HG03066 (cell line): ENCODE results near the gene DNASE1L3.

Experiments
- ATAC-seq: cut with Tn5 transposase; IDR thresholded peaks from one replicate; pipeline ENCODE4 v1.9.1; 2021; ENCODE audit warnings: low read depth; ENCODE audit not compliant: unreplicated experiment

Gene DNASE1L3

DNA sequence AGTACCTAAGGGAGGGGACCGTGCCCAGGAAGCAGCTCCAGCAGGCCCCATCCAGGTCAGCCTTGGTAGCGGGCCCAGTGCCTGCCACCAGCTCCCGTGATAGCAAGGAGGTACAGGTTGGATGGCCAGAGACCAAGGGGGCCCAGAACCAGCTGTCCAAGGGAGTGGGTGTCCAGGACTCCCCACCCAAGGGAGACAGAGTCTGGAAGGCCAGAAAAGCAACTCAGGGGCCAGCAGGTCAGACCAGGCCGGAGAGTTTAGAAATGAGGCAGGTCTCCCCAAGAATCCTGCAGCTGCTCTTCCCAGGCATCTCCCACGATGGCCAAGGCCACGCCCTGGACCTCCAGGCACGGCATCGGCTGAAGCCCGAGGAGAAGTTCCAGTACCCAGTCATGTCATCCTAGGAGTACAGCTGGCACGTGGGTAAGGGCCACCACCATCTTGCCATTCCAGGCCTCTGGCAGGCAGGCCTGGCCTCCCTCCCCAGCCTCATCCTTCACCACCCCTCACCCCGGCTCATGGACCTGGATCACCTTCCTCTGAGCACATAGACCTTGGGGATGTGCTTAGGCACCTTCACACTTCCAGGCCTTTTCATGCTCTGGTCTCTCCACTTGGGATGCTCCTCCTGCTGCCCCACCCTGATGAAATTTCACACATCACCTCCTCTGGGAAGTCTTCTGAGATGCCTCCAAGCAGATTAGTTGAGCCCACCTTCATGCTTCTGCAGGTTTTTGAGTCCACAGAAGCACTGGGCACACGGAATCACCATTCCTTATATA lies 30.5 kb downstream of the DNASE1L3 start:
- ATAC-seq = no peak

DNA sequence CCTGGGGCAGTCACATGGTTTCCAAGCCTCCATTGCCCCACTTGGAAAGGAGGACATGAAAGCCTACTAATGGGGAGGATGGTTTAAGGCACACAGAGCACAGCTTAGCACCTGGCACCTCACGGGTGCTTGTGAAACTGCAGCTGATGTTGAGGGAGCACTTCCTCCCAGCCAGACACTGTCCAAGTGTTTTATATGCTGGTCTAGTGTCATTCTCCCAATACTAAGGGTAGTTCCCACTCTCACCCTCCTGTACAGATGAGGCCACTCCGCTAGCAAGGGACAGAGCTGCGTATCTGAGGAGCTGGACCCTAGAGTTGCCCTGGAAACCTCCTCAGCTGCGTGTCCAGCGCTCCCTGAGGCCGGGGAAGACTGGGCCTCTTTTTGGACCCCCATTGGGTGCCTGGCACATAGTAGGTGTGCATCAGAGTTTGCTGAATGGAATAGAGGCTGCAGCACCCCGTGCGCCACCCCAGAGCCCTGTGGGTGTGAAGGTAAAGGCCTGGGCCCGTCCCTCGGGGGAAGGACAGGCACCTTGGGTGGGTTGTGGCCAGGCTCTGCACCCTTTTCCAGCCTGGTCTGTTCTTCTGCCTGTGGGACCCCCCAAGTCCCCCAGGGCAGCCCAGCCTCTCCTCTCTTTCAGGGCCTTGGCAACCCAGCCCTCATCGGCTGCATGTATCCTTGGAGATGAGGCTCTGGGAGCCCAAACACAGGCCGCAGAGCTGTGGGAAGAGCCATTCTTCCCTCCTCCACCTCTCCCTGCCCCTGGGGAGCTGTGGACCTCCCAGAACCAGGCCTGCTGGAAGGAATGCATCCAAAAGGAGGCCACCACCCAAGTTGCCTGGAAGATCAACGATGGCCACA lies 31.3 kb downstream of the DNASE1L3 start:
- no peak for ATAC-seq

DNA sequence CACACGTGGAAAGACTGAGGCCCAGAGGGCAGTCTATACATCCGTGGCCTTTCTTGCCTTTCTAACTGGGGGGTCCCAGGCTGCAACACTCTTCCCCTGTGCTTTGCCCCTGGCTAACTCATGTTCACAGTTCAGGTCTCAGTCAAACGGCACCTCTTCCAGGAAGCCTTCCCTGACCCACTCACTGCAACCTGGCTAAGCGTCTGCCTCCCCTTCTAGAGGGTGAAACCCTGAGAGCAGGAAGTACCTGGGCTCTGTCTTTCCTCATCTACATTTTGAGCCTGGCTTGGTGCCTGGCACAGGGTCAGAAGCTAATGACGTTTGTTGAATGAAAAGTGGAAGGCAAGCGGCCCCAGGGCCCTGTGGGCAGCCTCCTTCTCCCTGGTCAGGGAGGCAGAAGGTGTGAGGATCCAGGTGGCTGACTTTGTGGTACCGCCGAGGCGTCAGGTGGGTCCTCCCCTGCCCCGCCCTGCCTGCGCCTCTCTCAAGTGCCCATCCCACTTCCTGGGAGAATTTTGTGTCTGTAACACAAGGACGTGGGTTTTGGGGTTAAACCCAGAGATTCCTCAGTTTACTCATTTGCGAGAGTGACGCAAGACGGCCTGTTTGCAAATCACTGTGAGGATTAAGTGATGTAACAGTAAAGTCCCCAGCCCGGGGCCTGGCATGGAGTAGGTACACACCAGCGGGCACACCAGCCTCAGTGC lies 32.1 kb downstream of the DNASE1L3 start:
- no peak for ATAC-seq

DNA sequence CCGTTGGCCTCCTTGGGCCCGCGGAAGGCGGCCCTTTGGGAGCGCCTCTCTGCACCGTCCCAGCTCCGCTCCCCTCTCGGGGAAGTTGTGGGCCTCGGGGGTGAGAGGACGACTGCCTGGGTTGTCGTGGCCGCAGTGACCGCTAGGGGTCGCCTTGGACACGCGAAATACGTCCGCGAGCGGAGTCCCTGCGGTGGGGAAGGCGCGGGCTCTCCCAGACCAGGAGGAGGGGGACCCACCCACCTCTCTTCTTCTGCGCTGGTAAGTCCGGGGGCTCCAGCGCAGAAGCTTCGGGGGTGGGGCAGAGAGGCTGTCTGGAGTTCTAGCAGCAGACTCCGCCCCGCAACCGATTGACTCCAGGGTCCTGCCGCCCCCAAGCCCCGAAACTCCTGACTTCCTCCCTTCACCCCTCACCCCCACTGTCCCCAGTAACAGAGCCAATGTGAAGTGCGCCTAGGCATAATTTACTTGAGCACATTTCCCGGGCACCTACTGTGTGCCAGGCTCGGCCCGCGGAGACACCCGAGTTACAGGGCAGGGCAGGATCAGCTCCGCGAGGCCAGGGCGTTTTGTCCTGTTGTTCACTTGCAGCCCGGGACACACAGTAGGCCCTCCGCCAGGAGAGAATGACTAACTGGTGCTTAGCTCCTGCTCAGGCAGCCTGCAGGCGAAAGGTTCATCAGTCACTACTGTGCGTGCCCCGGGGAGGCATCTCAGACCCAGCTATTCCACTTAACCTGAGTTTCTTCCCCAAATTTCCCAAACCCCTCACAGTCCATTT lies 32.8 kb downstream of the DNASE1L3 start:
- peak; percentile 83 for ATAC-seq

DNA sequence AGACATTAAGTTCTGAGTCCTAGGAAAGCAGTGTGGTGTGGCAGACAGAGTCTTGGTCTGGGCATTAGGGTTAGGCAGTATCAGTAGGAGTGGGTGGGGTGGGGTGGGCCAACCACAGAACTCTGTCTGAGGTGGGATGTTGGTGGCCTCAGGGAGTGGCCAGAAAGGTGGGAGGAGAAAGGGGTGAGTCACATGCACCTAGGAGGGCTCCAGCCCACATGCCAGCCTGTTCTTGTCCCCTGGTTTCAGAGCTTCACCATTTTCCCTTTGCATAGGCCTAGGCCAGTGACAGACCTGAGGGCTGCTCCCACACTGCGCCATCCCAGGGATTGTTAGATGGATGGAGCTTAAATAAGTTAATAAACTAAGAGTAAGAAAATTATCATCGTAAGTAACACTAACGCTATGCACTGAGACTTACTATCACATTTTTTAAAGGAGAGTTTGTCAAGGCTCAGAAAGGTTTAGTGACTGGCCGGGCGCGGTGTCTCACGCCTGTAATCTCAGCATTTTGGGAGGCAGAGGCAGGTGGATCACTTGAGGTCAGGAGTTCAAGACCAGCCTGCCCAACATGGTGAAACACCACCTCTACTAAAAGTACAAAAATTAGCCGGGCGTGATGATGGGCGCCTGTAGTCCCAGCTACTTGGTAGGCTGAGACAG lies 33.8 kb downstream of the DNASE1L3 start:
- ATAC-seq = no peak

DNA sequence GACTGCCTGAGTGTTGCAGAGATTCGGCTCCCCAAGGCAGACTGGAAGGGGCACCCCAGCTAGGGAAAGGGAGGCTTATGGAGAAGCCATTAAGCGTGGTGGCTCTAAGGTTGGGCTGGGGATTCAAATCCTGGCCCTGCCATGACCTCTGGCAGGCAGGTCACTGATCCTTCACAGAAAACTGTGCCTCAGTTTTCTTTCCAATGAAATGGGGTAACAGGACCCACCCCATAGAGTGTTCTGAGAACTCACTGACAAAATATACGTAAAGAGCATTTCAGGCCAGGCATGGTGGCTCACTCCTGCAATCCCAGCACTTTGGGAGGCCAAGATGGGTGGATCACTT lies 34.6 kb downstream of the DNASE1L3 start:
- ATAC-seq = no peak

DNA sequence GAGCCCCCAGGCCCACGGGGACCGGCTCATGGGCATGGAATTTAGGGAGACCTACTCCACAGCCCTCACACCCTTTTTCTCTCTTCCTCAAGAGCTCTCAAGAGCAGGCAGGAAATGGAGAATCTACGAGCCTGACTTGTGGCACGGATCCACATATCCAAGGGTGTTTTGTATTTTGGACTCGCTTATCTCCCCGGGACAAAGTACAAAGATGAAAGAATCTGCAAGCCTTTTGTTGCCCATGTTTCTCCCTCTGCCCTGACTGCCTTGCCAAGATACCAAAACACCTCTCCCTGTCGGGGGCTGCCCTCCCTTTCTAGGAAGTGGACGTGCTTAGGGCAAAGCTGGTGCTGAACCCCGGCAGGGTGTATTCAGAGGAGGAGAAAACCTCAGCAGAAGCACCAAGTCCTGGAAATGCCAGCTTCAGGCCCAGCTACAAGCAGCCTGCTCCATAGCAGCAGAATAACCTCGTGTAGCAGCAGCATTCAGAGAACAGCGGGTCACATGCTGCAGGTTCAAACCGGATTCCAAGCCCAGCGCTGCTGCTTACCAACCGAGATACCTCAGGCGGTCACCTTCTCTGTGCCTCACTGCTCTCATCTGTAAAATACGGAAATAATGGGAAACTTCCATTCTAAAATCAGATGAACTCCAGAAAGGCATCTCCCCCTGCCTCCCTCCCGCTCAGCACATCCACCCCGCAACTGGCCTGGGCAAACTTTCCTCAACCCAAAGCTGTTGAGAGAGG lies 35.2 kb downstream of the DNASE1L3 start:
- ATAC-seq = no peak

DNA sequence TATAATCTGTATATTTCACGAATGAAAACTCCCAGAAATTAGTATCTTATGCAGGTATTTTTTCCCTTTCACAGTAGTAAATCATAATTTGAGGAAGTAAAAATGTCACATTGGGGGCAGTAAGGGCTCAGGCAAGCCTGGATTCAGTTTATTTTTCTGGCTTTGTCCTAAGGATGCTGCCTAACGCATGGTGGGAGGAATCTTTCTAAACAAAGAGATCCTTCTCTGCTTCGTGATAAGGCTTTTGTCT lies 35.7 kb downstream of the DNASE1L3 start:
- ATAC-seq = no peak

DNA sequence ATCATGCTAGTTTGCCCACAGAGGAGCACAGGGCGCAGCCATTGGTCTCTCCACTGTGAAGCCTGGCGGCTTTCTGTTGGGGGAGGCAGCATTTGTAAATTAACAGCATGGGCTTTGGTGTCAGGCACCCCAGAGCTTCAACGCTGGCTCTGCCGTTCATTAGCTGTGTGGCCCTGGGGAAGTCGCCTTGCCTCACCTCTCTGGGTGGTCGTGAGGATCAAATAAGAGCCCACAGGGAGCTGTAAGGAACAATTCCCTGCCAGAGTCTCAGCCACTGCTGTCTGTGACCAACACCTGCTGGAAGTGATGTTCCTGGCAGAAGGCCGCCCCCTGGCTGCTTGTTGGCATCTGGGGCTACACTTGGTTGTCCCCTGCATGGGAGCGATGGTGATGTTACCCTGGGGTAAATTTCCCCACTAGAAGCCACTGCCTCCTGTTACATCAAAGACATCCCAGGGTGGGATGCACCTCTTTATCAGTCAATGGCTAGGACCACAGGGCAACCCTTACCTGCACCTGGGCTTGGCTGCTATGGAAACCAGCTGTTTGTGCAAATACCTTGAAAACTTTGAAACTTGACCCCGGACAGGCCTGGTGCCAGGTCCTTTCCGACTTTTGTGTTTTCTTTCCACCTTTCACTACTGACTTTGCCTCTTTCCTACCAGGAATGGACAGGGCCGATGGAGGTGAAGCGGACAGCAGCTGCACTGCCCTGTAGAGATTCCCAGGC lies 36.9 kb downstream of the DNASE1L3 start:
- ATAC-seq = no peak

DNA sequence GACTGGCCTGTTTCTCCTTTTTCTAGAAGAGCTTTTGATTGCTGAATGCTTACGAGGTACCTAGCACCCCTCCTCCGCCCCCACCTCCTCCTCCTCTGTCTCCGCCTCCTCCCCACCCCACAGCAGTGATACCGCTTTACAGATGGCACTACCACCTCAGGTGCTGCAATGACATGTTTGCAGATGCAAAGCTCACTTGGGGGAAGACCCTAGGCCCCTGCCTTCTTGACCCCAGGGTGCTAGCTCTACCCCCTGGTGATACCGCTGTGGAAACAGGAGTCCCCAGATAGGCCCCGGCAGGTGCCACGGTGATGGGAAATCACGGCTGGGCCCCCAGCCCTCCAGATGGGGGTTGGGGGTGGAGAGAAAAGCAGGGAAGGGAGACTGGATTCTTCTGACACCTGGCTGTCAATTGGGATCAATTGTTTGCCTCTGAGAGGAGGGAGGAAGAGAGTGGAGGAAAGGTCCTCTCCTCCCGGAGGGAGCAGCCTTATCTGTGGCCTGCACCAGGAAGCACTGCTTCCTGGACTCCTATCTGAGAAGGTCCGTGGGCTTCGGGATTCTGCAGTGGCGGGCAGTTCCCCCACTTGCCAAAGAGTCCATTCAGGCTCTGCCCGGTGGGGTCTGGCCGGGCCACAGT lies 37.6 kb downstream of the DNASE1L3 start:
- no peak for ATAC-seq

DNA sequence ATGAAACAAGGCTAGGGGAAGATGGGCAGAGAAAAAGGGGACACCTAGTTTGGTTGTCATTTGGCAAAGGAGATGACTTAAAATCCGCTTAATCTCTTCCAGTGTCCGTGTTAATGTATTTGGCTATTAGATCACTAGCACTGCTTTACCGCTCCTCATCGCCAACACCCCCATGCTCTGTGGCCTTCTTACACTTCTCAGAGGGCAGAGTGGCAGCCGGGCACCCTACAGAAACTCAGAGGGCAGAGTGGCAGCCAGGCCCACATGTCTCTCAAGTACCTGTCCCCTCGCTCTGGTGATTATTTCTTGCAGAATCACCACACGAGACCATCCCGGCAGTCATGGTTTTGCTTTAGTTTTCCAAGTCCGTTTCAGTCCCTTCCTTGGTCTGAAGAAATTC lies 39.6 kb downstream of the DNASE1L3 start:
- ATAC-seq = no peak

DNA sequence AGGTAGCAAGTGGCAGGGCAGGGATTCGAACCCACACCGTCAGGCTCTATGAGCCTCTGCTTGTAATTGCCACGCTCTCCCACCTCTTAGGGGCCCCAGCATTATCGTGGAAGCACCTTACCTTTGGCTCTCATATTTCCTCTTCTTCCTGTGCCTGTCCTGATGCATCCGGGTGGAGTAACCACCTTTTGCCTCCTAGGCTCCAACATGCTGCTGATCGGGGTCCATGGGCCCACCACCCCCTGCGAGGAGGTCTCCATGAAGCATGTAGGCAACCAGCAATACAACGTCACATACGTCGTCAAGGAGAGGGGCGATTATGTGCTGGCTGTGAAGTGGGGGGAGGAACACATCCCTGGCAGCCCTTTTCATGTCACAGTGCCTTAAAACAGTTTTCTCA lies 40.4 kb downstream of the DNASE1L3 start:
- no peak for ATAC-seq

DNA sequence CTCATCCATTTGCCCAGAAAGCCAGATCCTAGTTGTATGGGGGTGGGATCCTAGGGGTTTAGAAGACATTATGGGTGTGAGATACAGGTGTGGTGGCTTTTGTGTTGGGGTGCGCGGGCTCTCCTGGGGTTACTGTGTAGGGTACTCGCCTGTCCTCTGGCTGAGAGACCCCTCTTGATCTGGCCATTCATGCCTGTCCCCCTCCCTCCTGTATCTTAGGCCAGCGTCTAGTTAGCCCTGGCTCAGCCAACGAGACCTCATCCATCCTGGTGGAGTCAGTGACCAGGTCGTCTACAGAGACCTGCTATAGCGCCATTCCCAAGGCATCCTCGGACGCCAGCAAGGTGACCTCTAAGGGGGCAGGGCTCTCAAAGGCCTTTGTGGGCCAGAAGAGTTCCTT lies 41.4 kb downstream of the DNASE1L3 start:
- ATAC-seq = no peak

DNA sequence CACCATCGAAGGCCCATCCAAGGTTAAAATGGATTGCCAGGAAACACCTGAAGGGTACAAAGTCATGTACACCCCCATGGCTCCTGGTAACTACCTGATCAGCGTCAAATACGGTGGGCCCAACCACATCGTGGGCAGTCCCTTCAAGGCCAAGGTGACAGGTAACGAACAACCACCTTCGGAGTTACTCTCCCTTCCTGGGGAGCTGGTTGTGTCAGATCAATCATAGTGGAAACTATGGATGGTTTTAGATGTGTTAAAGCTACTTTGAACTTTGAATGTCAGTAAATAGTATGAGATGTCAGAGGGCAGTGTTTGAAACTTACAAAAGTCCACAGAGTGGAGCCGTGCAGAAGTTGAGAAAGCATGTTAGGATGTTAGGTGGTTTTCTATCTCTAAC lies 42.3 kb downstream of the DNASE1L3 start:
- no peak for ATAC-seq

DNA sequence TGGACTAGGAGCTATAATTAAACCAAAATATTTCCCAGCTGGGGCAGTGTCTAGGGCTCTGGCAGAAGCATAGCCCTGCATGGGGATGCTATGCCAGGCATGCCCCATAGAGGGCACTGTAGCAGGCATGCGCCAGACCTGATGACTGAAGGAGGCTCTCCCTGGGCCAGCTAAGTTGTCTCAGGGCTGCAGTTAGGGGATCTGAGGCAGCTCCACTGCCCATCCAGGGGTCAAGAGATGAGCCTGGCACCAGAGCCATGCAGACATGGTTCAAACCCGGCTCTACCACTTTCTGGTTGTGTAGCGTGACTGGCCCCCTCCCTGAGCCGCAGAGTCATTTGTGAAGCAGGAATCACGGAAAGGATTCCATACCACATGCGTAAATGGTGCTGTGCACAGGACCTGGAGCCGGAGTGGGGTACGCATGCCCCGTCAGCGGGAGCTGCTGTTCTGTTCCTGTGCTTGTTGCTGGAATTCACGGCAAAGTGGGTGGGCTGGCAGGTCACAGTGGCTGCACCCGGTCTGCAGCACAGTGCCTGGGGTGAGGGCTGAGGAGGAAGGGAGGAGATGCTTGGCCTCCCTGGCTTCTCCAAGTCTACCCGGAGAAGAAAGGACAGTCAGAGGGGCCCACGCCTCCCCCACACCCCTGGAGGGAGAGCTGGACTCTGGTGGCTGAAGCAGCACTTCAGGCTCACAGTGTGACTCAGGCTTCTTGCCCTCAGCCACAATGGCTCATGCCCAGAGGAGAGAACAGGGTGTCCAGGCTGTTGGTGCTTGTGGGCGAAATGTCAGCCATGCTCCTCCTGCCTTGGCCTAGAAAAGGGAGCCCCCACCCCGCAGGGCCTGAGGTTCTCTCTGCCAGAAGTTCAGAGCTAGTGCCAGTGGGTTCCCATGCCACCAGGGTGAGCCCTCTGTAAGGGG lies 43.1 kb downstream of the DNASE1L3 start:
- ATAC-seq = no peak

DNA sequence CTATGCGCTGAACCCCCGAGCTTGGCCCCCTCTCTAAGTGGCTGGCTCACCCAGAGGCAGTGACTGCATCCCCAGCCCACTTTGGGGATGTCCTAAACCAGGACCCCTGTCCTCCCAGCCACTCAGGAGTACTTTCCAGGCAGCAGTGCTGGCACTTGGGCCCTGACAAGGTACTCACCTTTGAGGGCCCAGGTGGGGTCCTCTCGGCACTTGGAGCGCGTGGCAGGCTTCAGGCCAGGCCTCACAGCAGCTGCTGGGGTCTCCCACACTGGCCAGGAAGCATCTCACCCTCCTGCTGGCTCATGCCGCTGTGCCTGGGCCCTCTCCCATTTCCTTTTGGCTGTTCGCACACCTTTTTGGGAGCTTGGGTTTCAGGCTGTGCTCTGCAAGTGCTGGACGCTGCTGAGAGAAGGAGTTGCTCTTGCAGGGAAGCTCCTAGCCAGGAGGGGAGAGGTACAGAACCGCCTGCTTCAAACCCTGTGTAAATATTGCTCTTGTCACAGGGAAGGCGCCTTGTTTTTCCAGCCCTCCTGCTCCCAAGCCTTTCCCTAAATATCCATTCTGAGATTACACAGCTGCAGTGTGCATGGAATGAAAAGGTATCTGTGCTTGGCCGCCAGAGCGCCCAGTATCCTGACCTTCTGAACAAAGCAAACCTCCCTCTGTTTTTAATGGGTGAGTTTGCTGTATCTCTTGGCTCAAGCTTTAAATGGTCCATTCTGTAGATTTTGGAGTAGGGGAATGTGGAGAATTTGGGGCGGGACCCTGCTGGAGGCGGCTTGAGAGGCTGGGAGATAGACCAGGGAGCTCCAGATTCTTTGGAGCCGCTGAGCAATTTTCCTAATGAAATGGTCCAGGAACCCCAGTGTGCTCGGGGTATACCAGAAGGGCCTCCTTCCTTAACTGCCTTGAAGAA lies 45.6 kb downstream of the DNASE1L3 start:
- ATAC-seq = no peak
